GM19193 (cell line): ENCODE results near the gene NUP210L.

ENCODE experiments used
- POLR2A ChIP-seq: IDR thresholded peaks from 4 replicates; pipeline ENCODE4 v1.6.1; 2011; ENCODE audit not compliant: insufficient read depth, insufficient read length; ENCODE audit errors: extremely low read depth

The NUP210L gene

GRCh38 chr1:154151311-154151710, 3.6 kb downstream of the NUP210L start:
- TF ChIP-seq POLR2A, result no peak

DNA sequence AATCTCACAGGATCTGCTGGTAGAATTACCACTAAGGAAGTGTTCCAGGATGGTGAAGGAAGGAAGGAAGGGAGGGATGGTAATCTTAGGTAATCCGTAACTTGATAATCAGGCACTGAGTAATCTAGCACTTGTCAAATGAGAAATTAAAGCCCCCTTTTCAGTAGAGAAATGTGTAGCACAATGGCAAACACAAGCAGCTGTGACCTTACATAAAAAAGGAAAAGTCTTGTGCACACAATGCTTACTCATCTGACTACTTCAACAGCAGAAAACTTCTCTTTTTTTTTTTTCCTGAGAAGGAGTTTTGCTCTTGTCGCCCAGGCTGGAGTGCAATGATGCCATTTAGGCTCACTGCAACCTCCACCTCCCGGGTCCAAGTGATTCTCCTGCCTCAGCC, 6.1 kb downstream of the NUP210L start:
- no peak for TF ChIP-seq POLR2A

GRCh38 chr1:154145986-154146385, 8.9 kb downstream of the NUP210L start:
- no peak for TF ChIP-seq POLR2A

- TF ChIP-seq POLR2A, result no peak
Observed at GRCh38 chr1:154142358-154142757, 12.5 kb downstream of the NUP210L start.

GRCh38 chr1:154141240-154141639, 13.6 kb downstream of the NUP210L start:
- no peak for TF ChIP-seq POLR2A

DNA sequence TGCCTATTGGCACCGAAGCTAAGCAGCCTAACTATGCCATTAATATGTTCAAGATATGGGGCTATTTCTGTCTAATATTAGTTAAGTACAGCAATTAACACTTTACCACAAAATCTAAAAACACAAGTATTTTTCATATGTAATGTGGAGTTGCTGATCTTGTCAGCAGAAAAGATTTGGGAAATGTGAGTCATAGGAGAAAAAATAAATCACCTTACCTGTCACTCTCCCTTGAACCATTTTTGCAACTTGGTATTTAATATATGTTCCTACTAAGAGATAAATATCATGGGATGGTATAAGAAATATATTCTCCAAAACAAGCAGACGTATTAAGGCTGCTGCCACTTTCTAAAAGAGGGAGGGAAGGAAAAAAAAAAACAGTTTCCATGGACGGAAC, 17.0 kb downstream of the NUP210L start:
- TF ChIP-seq POLR2A, result no peak

DNA sequence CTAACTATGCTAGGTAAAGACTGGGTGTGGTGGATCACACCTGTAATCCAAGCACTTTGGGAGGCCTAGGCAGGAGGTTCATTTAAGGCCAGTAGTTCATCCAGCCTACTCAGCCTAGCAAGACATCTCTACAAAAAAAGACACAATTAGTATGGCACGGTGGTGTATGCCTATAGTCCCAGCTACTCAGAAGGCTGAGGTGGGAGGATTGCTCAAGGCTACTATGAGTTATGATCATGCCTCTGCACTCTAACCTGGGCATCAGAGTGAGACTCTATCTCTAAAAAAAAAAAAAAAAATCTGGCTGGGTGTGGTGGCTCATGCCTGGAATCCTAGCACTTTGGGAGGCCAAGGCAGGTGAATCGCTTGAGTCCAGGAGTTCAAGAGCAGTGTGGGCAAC, 21.6 kb downstream of the NUP210L start:
- TF ChIP-seq POLR2A, result no peak

DNA sequence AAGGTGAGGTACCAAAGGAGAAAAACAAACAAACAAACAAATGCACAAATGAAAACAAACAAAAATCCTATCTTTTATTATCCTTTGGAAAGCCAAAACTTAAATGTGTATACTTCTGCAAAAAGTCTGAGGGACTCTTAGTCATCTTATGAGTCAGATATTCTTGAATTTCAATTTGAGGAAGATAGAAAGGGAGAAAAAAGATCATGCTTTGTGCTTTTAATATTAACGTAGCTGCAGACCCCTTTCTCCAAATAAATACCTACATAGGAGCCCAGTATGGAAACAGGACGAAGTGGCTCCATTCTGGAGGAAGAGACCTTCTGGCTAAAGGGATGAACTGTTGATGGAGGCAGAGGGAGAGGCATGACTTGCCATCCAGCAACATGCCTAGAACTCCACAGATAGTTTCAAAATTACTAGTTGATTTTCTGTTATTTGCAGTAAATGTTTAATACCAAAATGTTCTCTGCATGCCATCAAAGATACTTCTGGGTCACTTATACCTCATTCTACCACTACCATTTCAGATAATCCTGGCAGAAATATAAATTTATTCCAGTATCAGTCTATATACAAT, 25.4 kb downstream of the NUP210L start:
- no peak for TF ChIP-seq POLR2A

DNA sequence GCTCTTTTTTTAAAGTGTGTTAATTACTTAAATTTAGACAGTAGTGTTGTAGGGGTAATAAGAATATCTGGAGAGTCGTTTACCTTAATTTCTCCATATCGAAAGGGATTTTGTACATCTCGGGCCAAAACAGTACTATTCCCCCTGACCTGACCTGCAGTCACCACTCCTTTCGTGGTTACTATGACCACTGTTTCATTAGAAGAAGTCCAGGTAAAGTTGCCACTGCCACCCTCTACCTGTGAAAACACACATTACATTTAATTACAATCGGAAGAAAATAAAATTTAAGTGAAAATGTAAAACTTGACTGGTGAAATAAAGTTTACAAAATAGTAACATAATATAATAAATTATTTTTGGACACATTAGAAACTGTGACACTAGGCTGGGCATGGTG, 37.2 kb downstream of the NUP210L start:
- no peak for TF ChIP-seq POLR2A

DNA sequence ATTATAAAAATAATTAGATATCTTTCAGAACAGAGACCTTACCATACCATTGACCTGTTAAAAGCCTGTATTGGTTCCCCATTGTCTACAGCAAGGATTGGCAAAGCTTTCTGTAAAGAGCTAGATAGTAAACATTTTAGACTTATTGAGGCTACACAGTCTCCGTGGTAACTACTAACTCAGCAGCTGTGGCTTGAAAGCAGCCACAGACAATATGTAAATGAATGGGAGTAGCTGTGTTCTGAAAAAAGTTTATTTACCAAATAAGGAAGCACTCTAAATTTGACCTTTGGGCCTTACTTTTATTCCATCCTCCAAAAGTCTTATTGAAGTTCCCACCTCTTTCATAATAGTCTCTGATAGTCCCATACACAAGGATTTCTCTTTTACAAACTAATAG, 39.7 kb downstream of the NUP210L start:
- no peak for TF ChIP-seq POLR2A

- no peak for TF ChIP-seq POLR2A
Observed at GRCh38 chr1:154104433-154105082, 50.3 kb downstream of the NUP210L start.

DNA sequence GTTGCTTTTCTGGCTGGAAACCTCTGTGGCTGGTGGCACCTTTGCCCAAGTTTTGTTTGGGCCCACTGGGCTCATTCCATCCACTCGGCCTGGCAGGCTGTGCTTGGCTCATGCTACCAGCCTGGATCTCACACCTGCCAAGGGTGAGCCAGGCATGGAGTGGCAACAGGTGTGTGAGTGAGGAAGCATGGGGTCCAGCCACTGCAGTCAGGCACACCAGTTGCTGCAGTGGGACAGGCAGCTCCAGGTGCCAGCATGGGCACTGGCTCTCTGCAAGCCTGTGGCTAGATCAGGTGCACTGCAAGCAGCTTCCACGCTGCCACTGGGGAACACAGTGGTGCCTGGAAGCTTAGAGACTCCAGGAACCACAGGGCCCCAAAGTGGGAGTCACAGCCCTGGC, 57.0 kb downstream of the NUP210L start:
- no peak for TF ChIP-seq POLR2A

DNA sequence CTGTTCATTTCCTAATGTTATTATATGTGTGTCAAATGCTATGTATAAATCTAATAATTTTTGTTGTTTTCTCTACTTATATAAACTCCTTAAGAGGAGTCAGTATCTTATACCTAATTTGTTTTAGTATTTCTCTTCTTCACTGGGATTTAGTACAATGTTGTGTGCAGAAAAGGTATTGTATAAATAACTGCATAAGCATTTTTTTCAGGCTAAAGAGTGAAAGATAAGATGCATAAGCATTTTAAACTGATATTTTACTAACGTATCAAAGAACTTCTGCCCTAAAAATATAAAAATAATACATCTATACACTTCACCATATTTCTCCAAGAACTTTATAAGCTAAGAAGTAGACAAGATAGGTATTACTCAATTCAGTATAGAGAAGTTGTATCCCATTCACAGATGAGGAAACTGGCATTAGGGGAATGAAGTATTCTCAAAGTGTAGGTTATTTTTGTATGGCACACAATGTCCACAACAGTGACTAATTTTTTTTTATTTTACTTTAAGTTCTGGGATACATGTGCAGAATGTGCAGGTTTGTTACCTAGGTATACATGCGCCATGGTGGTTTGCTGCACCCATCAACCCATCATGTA, 59.3 kb downstream of the NUP210L start:
- no peak for TF ChIP-seq POLR2A

DNA sequence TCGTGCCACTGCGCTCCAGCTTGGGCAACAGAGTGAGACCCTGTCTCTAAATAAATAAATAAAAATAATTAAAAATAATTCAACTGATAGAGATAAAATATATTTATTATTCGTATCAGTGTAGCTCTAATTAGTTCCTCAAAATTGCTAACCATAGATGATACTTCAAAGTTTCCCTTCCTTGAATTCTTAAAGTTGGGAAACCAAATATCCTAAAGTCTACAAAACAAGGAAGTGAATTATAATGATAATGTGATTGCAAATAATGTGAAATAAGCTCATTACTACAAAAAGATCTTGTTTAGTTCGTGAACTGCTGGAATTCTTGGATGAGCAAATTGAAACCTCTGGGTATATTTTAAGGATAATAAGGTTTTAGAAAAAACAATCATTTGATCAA, 60.5 kb downstream of the NUP210L start:
- TF ChIP-seq POLR2A, result no peak

GRCh38 chr1:154093699-154094098, 61.2 kb downstream of the NUP210L start:
- no peak for TF ChIP-seq POLR2A

DNA sequence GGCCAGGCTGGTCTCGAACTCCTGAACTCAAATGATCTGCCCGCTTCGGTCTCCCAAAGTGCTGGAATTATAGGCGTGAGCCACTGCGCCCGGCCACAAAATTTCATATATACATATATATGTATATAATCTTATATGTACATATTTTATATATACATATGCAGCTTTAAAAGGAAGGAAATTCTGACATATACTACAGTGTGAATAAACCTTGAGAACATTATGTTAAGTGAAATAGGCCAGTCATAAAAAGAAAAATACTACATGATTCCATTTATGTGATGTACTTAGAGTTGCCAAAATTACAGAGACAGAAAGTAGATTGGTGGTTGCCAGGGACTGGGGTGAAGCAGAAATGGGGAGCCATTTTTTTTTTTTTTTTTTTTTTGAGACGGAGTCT, 63.2 kb downstream of the NUP210L start:
- no peak for TF ChIP-seq POLR2A

GRCh38 chr1:154087574-154087973, 67.3 kb downstream of the NUP210L start:
- no peak for TF ChIP-seq POLR2A

GRCh38 chr1:154081386-154082126, 73.3 kb downstream of the NUP210L start:
- TF ChIP-seq POLR2A, result no peak
